Measurements from ENCODE around the gene COL6A2.

The COL6A2 gene

DNA sequence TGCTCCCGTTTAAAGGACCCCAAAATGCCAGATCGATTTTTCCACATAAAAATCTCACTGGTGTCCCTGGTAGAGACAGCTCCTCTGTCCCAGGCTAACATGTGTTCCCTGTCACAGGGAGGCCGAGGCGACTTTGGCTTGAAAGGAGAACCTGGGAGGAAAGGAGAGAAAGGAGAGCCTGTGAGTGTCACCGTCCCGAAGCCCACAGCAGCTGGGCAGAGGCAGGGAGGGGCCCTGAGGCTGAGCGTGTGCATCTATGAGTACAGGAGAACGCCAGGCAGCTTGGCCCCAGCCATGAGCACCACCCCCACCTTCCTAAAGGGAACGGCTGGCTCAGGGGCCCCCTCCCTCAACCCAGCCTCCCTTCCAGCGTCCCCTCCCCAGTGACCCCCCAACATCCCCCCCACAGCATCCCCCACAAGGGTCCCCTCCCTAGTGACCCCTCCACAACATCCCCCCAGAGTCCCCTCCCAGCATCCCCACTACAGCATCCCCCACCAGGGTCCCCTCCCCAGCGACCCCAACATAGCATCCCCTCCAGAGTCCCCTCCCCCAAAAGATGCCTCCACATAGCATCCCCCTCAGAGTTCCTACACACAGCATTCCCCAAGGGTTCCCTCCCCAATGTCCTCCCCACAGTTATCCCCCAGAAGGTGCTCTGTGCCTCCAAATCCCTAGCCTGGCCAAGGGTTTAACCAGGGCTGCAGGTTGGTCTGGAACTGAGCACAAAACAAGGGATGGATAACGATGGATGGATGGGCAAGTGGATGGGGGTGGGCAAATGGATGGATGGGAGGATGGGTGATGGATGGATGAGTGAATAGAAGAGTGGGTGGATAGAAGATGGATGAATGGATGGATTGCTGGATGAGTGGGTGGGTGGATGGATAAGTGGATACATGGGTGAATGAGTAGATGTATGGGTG, 25.1 kb downstream of the COL6A2 start:
- Histone ChIP-seq H3K36me3 (ENCODE audit: control insufficient read depth, insufficient read depth, low read length) (peaks cover 28% of the 10 kb centered on the region), H3K4me3 (ENCODE audit: low read length) (no peak overlapping the region), H3K4me1 (ENCODE audit: control insufficient read depth, insufficient read depth, low read length) (no peaks in the 10 kb centered on the region; the same call in 1 of the 2 replicates)

GRCh38 chr21:46124083-46124925, 26.4 kb downstream of the COL6A2 start:
- Histone ChIP-seq H3K9me3 (ENCODE audit: control insufficient read depth, insufficient read depth, low read length) (no peaks in the 10 kb centered on the region), H3K27me3 (ENCODE audit: control insufficient read depth, insufficient read depth, low read length) (no peaks in the 10 kb centered on the region), H3K4me3 (ENCODE audit: low read length) (no peak overlapping the region), H3K4me1 (ENCODE audit: control insufficient read depth, insufficient read depth, low read length) (no peaks in the 10 kb centered on the region; the same call in 1 of the 2 replicates), H3K27ac (ENCODE audit: low read length) (no peak overlapping the region), H3K36me3 (ENCODE audit: control insufficient read depth, insufficient read depth, low read length) (peaks cover 25% of the 10 kb centered on the region)
- no peak for DNase-seq (ENCODE audit: low read depth, low spot score)
- WGBS (ENCODE audit: insufficient coverage, insufficient read length), result 100% methylated on average over 3 of the region's 16 CpGs

More for the DNA sequence above, 25.1 kb downstream of the COL6A2 start:
- Histone ChIP-seq H3K27me3 (ENCODE audit: control insufficient read depth, insufficient read depth, low read length) (no peaks in the 10 kb centered on the region), H3K27ac (ENCODE audit: low read length) (no peak overlapping the region), H3K9me3 (ENCODE audit: control insufficient read depth, insufficient read depth, low read length) (no peaks in the 10 kb centered on the region)
- DNase-seq (ENCODE audit: low read depth, low spot score), result no peak
- no CpG with 5 or more reads among the region's 12 CpGs for WGBS (ENCODE audit: insufficient coverage, insufficient read length)

GRCh38 chr21:46124926-46125845, 27.3 kb downstream of the COL6A2 start:
- no peak overlapping the region for H3K27ac ChIP-seq (ENCODE audit: low read length)
- WGBS (ENCODE audit: insufficient coverage, insufficient read length), result no CpG with 5 or more reads among the region's 49 CpGs
- DNase-seq (ENCODE audit: low read depth, low spot score), result no peak
- no peaks in the 10 kb centered on the region for H3K9me3 ChIP-seq (ENCODE audit: control insufficient read depth, insufficient read depth, low read length)
- peaks cover 25% of the 10 kb centered on the region for H3K36me3 ChIP-seq (ENCODE audit: control insufficient read depth, insufficient read depth, low read length)
- no peak overlapping the region for H3K4me3 ChIP-seq (ENCODE audit: low read length)
- no peaks in the 10 kb centered on the region for H3K27me3 ChIP-seq (ENCODE audit: control insufficient read depth, insufficient read depth, low read length)
- H3K4me1 ChIP-seq (ENCODE audit: control insufficient read depth, insufficient read depth, low read length), result no peaks in the 10 kb centered on the region; the same call in 1 of the 2 replicates

DNA sequence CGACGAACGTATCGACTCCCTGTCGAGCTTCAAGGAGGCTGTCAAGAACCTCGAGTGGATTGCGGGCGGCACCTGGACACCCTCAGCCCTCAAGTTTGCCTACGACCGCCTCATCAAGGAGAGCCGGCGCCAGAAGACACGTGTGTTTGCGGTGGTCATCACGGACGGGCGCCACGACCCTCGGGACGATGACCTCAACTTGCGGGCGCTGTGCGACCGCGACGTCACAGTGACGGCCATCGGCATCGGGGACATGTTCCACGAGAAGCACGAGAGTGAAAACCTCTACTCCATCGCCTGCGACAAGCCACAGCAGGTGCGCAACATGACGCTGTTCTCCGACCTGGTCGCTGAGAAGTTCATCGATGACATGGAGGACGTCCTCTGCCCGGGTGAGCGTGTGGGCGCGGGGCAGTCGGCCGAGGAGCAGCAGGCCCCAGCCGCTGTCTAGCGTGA, 28.0 kb downstream of the COL6A2 start:
- Histone ChIP-seq H3K4me3 (ENCODE audit: low read length) (no peak overlapping the region), H3K27me3 (ENCODE audit: control insufficient read depth, insufficient read depth, low read length) (no peaks in the 10 kb centered on the region), H3K4me1 (ENCODE audit: control insufficient read depth, insufficient read depth, low read length) (no peaks in the 10 kb centered on the region; the same call in 1 of the 2 replicates), H3K9me3 (ENCODE audit: control insufficient read depth, insufficient read depth, low read length) (no peaks in the 10 kb centered on the region), H3K36me3 (ENCODE audit: control insufficient read depth, insufficient read depth, low read length) (peaks cover 25% of the 10 kb centered on the region), H3K27ac (ENCODE audit: low read length) (no peak overlapping the region)
- DNase-seq (ENCODE audit: low read depth, low spot score), result no peak
- WGBS (ENCODE audit: insufficient coverage, insufficient read length), result no CpG with 5 or more reads among the region's 47 CpGs

DNA sequence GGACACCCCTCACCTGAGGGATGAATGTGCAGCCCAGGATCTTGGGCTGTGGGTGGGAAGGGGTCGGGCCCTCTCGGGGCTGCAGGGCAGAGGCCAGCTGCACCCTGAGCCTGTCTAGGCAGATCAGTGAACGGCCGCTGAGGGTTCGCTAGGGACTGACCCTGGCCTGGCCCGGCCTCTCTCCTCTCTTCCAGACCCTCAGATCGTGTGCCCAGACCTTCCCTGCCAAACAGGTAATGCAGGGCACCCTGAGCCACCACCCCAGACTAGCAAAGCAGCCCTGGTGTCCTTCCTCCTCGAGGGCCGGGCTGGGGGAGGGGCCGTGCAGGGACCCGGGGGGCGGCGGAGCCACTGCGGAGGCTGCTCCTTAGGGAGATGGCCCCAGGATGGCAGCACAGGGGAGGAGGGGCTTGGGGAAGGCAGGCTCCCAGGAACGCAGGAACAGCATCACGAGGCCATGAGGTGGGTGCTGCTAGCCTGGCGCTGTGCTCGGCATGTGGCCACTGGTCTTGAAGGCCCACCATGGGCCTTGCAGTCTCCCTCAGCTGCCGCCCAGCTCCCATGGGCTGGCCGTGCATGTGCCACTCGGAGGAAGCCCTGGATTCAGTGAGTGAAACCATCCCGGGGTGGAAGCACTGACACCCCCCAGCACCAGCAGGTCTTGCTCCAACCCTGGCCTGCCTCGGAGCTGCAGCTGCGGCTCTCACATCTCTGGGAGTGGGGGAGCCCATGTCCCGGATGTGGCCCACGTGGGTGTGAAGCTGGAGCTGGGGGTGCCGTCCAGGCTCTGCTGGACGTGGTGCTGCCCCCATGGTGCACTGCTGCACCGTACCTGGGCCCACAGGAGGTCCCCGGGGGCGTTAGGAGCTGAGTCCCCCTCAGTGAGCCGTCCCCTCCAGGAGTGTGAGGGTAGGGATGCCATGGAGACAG, 28.7 kb downstream of the COL6A2 start:
- Histone ChIP-seq H3K36me3 (ENCODE audit: control insufficient read depth, insufficient read depth, low read length) (peaks cover 23% of the 10 kb centered on the region), H3K27me3 (ENCODE audit: control insufficient read depth, insufficient read depth, low read length) (no peaks in the 10 kb centered on the region), H3K9me3 (ENCODE audit: control insufficient read depth, insufficient read depth, low read length) (no peaks in the 10 kb centered on the region), H3K4me3 (ENCODE audit: low read length) (no peak overlapping the region), H3K4me1 (ENCODE audit: control insufficient read depth, insufficient read depth, low read length) (no peaks in the 10 kb centered on the region; the same call in 1 of the 2 replicates), H3K27ac (ENCODE audit: low read length) (no peak overlapping the region)
- WGBS (ENCODE audit: insufficient coverage, insufficient read length), result no CpG with 5 or more reads among the region's 32 CpGs
- no peak for DNase-seq (ENCODE audit: low read depth, low spot score)

- H3K4me3 ChIP-seq (ENCODE audit: low read length), result no peak overlapping the region
- no peaks in the 10 kb centered on the region; the same call in 1 of the 2 replicates for H3K4me1 ChIP-seq (ENCODE audit: control insufficient read depth, insufficient read depth, low read length)
- H3K27ac ChIP-seq (ENCODE audit: low read length), result no peak overlapping the region
- no peaks in the 10 kb centered on the region for H3K9me3 ChIP-seq (ENCODE audit: control insufficient read depth, insufficient read depth, low read length)
- WGBS (ENCODE audit: insufficient coverage, insufficient read length), result no CpG with 5 or more reads among the region's 40 CpGs
- DNase-seq (ENCODE audit: low read depth, low spot score), result no peak
- no peaks in the 10 kb centered on the region for H3K27me3 ChIP-seq (ENCODE audit: control insufficient read depth, insufficient read depth, low read length)
- H3K36me3 ChIP-seq (ENCODE audit: control insufficient read depth, insufficient read depth, low read length), result peaks cover 23% of the 10 kb centered on the region
Measured at GRCh38 chr21:46127239-46128105, 29.6 kb downstream of the COL6A2 start.

- peaks cover 23% of the 10 kb centered on the region for H3K36me3 ChIP-seq (ENCODE audit: control insufficient read depth, insufficient read depth, low read length)
- H3K27ac ChIP-seq (ENCODE audit: low read length), result no peak overlapping the region
- no peaks in the 10 kb centered on the region for H3K9me3 ChIP-seq (ENCODE audit: control insufficient read depth, insufficient read depth, low read length)
- WGBS (ENCODE audit: insufficient coverage, insufficient read length), result no CpG with 5 or more reads among the region's 23 CpGs
- no peaks in the 10 kb centered on the region for H3K27me3 ChIP-seq (ENCODE audit: control insufficient read depth, insufficient read depth, low read length)
- no peak overlapping the region for H3K4me3 ChIP-seq (ENCODE audit: low read length)
- DNase-seq (ENCODE audit: low read depth, low spot score), result no peak
- no peaks in the 10 kb centered on the region; the same call in 1 of the 2 replicates for H3K4me1 ChIP-seq (ENCODE audit: control insufficient read depth, insufficient read depth, low read length)
Measured at GRCh38 chr21:46128106-46128932, 30.4 kb downstream of the COL6A2 start.

- no peaks in the 10 kb centered on the region for H3K9me3 ChIP-seq (ENCODE audit: control insufficient read depth, insufficient read depth, low read length)
- no peak for DNase-seq (ENCODE audit: low read depth, low spot score)
- H3K4me3 ChIP-seq (ENCODE audit: low read length), result no peak overlapping the region
- H3K4me1 ChIP-seq (ENCODE audit: control insufficient read depth, insufficient read depth, low read length), result no peaks in the 10 kb centered on the region; the same call in 1 of the 2 replicates
- peaks cover 23% of the 10 kb centered on the region for H3K36me3 ChIP-seq (ENCODE audit: control insufficient read depth, insufficient read depth, low read length)
- H3K27ac ChIP-seq (ENCODE audit: low read length), result no peak overlapping the region
- WGBS (ENCODE audit: insufficient coverage, insufficient read length), result no CpG with 5 or more reads among the region's 45 CpGs
- no peaks in the 10 kb centered on the region for H3K27me3 ChIP-seq (ENCODE audit: control insufficient read depth, insufficient read depth, low read length)
Measured at GRCh38 chr21:46128933-46129571, 31.1 kb downstream of the COL6A2 start.
